ENCODE measurements around the gene AMER2.

GRCh38 chr13:25181597-25181996 lies 9.5 kb upstream of the AMER2 start:
- TF ChIP-seq EZH2 (IDR thresholded peaks at IDR 0.05; ENCODE audit: low read depth) (no peak), CTCF (conservative IDR thresholded peaks at IDR 0.05) (no peak)

Measured in PC-9 (cell line).